ENCODE results near the gene GLG1.

Gene GLG1

DNA sequence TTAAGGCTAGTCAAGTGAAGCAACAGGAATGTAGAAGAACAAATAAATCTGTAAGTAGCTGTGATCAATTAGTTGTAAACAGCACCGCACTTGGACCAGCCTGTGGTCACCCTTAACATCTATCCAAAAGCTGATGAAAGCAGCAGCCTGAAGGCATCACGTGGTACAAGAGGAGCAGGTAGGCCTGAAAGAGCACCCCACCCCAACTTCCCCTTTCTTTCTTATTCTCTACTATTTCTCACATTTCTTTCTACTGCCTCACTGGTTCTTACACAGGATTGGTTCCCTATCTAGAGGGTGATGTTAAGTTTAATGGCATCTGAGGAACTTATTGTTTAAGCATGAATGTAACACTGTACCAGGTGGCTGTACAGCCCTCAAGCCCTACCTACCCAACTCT, 143.0 kb downstream of the GLG1 start:
- DNase-seq (ENCODE audit: low read depth) = no peak
- no peak overlapping the region for H3K4me3 ChIP-seq (ENCODE audit: low read length)
- TF ChIP-seq, protein P1, sequence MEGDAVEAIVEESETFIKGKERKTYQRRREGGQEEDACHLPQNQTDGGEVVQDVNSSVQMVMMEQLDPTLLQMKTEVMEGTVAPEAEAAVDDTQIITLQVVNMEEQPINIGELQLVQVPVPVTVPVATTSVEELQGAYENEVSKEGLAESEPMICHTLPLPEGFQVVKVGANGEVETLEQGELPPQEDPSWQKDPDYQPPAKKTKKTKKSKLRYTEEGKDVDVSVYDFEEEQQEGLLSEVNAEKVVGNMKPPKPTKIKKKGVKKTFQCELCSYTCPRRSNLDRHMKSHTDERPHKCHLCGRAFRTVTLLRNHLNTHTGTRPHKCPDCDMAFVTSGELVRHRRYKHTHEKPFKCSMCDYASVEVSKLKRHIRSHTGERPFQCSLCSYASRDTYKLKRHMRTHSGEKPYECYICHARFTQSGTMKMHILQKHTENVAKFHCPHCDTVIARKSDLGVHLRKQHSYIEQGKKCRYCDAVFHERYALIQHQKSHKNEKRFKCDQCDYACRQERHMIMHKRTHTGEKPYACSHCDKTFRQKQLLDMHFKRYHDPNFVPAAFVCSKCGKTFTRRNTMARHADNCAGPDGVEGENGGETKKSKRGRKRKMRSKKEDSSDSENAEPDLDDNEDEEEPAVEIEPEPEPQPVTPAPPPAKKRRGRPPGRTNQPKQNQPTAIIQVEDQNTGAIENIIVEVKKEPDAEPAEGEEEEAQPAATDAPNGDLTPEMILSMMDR (conservative IDR thresholded peaks at IDR 0.05; ENCODE audit: low read depth, low read length) = no peak

DNA sequence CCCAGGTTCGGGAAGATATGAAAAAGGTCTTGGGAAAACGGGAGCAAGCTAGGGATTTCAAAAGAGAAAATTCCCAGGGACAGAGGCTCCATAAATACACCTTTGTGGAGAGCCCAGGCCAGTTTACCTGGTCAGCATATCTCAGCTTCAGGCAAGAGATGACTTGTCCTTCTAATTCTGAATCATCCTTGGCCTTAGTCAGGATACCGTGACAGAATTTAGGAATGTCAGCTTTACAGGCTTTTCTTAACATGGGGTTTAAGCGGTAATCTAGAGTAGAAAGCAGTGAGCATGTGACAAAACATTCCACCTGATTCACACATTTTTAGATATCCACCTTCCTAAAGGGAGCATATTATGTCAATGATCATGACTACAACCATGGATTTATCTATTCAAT, 144.6 kb downstream of the GLG1 start:
- DNase-seq (ENCODE audit: low read depth) = no peak
- no peak overlapping the region for H3K4me3 ChIP-seq (ENCODE audit: low read length)
- TF ChIP-seq, protein P1 (conservative IDR thresholded peaks at IDR 0.05; ENCODE audit: low read depth, low read length) = no peak

DNA sequence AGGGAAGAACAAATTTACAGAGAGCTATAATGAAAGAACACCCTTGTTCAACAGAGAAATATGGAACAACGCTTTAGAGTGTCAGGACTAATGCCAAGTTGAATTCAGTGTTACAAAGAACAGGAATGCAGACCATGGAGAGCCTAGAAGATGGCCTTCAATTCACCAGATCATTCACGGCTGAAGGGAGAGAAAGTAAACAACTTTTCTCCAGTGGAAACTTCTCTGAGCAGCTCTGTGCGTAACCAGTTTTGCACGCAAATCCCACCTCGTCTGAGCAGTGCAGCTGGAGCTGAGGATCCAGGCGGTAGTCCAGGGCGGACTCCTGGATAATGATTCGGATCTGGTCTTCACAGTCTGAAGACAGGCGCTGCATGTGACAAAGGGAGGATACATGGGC, 145.1 kb downstream of the GLG1 start:
- no peak for DNase-seq (ENCODE audit: low read depth)
- TF ChIP-seq, protein P1 (conservative IDR thresholded peaks at IDR 0.05; ENCODE audit: low read depth, low read length) = no peak
- no peak overlapping the region for H3K4me3 ChIP-seq (ENCODE audit: low read length)

DNA sequence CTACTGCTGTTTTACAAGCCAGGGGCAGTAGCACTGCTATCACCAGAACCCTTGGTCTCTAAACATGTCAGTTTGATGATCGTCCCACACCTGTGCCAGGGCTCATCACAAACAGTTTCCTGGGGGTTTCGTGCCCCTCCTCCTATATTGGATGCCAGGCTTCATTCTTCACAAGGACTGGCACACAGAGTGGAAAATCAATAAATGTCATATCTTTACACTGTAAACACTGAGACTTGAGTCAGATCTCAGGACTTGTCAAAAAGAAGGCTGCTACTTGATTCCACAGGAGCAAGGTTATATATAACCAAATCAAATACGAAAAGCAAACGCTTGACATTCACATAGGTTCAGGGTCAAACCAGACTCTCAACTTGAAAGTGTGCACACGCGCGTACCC, 146.4 kb downstream of the GLG1 start:
- no peak overlapping the region for H3K4me3 ChIP-seq (ENCODE audit: low read length)
- TF ChIP-seq, protein P1 (conservative IDR thresholded peaks at IDR 0.05; ENCODE audit: low read depth, low read length) = no peak
- no peak for DNase-seq (ENCODE audit: low read depth)

DNA sequence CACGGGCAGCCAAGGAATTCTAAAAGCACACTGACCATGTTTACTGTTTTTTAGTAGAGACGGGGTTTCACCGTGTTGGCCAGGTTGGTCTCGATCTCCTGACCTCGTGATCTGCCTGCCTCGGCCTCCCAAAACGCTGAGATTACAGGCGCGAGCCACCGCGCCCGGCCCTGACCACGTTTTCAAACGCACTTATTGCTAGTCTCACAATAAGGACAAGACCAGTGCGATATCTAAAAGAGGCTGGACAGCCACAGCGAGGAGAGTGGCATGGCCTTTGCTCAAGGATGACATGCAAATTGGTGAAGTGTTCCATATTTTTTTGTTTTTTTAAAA, 150.7 kb downstream of the GLG1 start:
- H3K4me3 ChIP-seq (ENCODE audit: low read length) = no peak overlapping the region
- TF ChIP-seq, protein P1 (conservative IDR thresholded peaks at IDR 0.05; ENCODE audit: low read depth, low read length) = no peak
- DNase-seq (ENCODE audit: low read depth) = no peak

DNA sequence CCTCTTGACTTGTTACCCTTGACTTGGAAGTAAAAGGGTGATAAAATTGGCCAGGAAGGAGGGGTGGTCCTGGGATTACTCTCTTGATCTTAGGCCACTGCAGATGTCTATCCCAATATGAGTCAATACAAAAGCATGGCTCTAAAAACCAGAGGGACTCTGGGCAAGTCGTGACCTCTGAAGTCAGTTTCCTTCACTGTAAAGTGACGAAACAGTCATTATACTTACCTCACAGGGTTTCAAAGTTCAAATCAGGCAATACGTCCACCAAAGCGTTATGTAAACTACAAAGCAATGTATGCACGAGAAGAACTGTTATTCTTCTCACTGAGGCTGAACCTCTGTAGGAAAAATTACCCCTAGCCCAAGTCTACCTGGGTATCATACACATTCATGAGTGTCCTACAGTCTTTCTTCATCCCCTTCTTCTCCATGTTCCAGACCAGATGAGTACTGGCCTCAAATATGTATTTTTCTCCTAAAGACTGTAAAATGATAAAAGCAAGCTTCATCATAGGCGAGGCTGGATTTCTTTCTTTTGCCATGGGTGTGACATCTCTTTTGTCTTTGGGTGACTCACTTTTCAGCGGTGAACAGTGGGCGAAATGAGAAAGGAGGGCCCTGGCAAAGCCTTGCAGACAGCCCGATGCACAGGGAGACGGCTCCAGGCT, 151.2 kb downstream of the GLG1 start:
- DNase-seq (ENCODE audit: low read depth) = no peak
- H3K4me3 ChIP-seq (ENCODE audit: low read length) = no peak overlapping the region
- TF ChIP-seq, protein P1 (conservative IDR thresholded peaks at IDR 0.05; ENCODE audit: low read depth, low read length) = no peak

DNA sequence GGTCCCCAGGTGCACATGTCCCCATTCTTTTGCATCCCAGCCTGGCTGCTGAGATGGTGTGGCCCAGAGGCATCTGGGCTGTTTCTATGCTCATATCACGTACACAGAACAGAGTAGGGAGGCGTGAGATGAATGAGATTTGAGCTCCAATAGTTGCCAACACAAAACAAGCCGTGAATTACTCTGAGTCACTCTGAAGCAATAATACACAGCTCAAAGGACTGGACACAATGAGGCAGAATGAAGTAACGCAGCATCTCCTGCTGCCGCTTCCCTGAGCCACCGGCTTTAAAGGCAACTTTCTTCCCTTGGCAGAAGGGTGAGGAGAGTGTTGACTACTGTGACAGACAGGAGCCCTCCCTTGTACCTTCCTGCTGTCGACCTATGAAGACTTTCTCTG, 151.7 kb downstream of the GLG1 start:
- TF ChIP-seq, protein P1 (conservative IDR thresholded peaks at IDR 0.05; ENCODE audit: low read depth, low read length) = no peak
- DNase-seq (ENCODE audit: low read depth) = no peak
- no peak overlapping the region for H3K4me3 ChIP-seq (ENCODE audit: low read length)

Measured in retinal pigment epithelial cell (primary cell).